Middle frontal gyrus (tissue), 1 donor: ENCODE data around the gene WDR45.
A peak's percentile ranks its signal among the peaks of the same experiment; 100 is the strongest.
"Not testable (repeated sequence)": the region's sequence is repeated elsewhere in the genome, so short reads cannot be mapped to it uniquely, and the experiment has no call there.

Source experiments
- DNase-seq: peaks from one replicate; pipeline ENCODE4 v3.0.0-alpha.2; 2015; ENCODE audit warnings: low spot score; ENCODE audit errors: extremely low spot score

WDR45 gene

GRCh38 chrX:49079489-49080428, at the start of gene WDR45:
Gene WDR45, minus strand, starts transcription at chrX:49079887. Its CDS starts 1,792 bp downstream, at chrX:49078095.
- no peak for DNase-seq

- no peak for DNase-seq
Observed at GRCh38 chrX:49129427-49129826, 49.7 kb upstream of the WDR45 start.

DNA sequence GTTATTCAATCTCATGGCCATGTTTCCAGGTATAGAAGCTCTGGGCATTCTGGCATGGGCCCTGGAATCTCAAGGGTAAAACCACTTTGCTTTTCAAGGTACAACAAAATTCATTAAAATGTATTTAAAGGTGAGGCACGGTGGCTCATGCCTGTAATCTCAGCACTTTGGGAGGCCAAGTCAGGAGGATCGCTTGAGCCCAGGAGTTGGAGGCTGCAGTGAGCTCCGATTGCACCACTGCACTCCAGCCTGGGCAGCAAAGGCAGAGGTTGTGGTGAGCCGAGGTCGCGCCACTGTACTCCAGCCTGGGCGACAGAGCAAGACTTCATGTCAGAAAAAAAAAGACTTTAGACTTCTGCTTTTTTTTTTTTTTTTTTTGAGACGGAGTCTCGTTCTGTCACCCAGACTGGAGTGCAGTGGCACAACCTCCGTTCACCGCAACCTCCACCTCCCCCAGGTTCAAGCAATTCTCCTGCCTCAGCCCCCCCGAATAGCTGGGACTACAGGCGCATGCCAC, 48.1 kb upstream of the WDR45 start:
- DNase-seq = not testable (repeated sequence)

GRCh38 chrX:49122499-49122898, 42.8 kb upstream of the WDR45 start:
- DNase-seq = no peak

GRCh38 chrX:49120091-49120490, 40.4 kb upstream of the WDR45 start:
- DNase-seq = no peak

DNA sequence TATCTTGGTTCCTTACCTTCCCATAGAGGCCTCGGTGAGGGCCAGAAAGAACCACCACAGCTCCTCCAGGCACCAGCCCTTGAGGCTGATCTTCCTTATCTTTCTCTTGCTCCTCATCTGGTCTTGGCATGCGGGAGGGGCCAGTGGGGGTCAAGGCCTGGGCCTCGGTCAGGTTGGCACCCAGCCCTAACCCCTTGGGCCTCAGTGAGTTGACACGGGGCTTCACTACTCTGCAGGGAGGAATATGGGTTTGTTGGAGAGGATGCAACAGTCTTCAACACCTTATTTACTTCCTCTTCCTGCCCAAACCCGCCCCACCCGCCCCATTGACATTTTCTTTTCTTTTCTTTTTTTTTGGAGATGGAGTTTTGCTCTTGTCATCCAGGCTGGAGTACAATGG, 37.9 kb upstream of the WDR45 start:
- DNase-seq = no peak

- DNase-seq = no peak
Observed at GRCh38 chrX:49116716-49117115, 37.0 kb upstream of the WDR45 start.

DNA sequence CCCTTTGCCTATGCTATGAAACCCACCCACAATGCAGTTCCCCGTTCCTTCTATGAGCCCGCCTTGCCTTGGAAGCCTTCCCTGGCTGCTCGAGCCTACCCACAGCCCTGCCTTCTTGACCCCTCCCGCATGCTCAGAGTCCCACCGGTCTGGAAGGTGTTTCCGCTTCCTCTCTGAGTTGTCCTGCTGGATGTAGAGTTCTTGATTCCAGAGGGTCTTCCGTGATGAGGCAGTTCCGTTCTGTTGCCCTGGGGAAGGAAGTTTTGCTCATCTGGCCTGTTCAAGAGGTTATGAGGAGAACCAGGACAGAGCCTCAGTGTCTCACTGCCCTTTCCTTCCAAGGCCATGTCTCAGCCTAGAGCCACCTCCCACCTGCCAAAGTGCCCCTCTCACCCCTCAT, 36.4 kb upstream of the WDR45 start:
- DNase-seq = no peak

- DNase-seq = no peak
Observed at GRCh38 chrX:49111791-49112190, 32.1 kb upstream of the WDR45 start.

DNA sequence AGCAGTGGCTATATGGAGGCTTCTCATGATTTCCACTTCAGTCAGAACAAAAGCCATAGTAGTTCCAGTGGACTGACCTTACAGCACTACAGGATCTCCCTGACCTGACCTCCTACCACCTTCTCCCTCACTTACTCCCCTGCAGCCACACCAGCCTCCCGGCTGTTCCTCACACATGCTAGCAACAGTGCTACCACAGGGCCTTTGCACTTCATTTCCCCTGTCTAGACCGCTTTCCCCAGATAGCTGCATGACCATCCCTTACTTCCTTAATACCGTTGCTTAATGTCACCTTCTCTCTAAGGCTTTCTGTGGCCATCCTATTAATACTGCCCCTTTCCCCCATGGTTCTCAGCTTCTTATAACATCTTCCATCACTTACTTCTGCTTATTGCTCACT, 30.7 kb upstream of the WDR45 start:
- DNase-seq = no peak

DNA sequence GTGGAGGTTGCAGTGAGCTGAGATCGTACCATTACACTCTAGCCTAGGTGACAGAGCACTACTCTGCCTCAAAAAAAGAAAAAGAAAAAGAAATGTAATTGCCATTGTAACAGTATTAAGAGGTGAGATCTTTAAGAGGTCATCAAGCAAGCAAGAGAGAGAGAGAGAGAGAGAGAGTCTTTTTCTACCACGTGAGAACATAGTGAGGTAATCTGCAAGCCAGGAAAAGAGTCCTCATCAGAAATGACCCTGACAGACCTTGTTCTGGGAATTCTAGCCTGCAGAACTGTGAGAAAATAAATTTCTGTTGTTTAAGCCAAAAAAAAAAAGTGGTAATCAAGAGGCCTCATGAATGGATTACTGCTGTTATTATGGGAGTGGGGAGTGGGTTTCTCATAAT, 29.0 kb upstream of the WDR45 start:
- no peak for DNase-seq

GRCh38 chrX:49106930-49107329, 27.2 kb upstream of the WDR45 start:
- no peak for DNase-seq

DNA sequence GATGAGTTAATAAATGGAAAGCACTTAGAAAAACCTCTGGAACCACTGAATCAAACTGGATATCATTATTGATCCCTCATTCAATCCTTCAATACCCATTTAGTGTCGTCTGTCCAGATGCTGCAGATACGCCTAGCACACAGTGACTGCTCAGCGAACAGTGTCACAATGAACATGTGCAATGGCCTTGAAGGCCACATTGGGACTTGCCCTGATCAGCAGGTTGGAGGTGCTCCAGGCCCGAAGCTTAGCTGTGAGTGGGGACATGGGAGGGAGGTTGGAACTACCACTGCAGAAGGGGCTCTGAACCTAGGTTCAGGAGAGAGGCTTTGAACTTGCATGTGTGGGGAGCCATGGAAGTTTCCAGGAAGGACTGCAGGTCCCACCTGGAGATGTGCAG, 26.6 kb upstream of the WDR45 start:
- DNase-seq = no peak

DNA sequence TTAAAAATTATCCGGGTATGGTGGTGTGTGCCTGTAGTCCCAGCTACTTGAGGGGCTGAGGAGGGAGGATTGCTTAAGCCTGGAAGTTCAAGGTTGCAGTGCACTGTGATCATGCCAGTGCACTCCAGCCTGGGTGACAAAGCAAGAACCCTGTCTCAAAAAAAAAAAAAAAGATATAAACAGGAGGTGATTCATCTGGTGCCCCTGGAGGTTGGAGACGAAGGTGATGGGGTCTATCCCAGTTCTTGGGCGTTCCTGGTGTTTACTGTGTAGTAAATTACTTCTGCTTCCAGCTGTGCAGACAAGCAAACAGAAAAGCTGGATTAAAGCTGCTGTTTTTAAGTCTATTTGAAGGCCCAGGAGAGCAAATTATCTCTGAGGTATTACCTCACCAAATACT, 23.9 kb upstream of the WDR45 start:
- DNase-seq = no peak

DNA sequence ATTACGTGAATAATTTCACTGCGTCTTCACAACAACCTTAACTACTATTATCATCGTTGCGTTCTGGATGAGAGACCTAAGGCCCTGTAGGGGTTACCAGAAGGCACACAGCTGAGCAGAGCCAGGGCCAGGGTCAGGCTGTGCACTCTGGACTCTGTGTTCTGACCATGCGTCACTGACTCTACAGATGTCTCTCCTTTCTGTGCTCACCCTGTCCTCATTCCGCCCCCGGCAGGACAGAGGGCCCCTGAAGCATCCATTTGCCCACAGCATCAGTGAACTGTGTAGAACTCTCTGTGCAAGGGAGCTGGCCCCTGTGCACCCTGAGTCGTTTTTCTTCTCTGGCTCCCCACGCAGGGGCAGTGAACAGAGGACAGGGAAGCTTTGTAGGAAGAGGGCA, 22.5 kb upstream of the WDR45 start:
- DNase-seq = no peak

DNA sequence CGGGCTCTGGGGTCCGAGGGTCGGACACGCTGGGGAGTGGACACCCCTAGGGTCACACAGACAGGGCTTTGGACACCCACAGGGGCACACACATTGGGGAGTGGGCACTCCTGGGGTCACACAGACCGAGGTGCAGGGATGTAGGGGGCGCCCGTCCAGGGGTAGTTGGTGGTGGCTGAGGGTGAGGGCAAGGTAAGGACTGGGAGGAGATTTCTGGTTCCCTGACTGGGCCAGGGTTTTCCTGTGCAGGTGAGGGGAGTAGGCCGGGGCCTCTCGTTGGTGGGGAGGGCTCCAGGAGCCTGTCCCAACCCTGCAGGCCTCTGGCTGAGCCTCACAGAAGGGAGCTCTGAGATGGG, 21.9 kb upstream of the WDR45 start:
- DNase-seq = no peak

DNA sequence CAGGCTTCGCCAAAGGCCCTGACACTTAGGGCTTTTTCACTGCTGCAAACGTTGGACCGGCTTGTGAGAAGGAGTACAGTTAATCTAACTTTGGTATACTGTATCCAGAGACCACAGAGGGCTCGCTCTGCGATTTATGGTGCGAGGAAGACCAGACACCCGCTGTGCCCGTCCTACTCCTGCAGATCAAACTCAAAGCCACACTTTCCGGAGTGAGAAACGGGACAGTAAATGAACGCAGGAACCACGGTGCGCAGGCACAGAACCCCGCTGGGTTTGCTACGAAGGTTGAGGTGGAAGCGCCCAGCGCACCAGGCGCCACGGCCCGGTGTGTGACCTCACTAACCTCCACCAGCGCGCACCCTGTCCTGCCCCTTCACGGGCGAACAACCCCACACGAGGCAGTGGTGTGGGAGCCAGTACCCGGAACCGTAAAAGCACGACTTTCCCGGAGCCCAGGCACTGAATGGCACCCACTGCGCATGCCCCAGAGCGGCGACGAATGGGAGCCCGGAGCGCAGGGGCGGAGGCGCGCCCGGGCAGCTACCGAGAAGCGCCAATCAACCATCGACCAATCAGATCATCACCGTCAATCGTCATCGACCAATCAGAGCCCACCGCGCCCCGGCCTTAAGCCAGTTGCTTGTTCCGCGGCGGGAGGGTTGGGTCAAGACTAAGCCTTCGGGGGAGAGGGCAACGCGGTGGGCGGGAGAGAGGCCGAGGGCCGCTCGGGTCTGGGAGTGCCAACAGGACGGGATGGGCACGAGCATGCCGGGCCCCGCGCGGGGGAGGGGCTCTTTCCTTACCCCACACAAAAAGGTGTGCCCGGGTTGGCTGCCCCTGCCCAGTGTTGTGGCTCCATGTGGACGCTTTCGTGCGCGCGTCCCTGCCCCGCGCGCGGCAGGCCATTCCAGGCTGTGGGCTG, 21.3 kb upstream of the WDR45 start:
- peak; percentile 70 for DNase-seq

DNA sequence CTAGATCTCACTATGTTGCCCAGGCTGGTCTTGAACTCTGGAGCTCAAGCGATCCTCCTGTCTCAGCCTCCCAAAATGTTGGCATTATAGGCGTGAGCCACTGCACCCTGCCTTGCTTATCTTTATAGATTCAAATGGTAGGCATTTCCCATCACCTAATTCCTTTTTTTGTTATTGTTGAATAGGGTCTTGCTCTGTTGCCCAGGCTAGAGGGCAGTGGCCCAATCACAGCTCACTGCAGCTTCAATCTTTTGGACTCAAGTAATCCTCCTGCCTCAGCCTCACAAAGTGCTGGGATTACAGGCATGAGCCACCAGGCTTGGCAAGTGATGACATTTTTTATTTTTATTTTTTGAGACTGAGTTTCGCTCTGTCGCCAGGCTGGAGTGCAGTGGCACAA, 16.7 kb upstream of the WDR45 start:
- DNase-seq = no peak

DNA sequence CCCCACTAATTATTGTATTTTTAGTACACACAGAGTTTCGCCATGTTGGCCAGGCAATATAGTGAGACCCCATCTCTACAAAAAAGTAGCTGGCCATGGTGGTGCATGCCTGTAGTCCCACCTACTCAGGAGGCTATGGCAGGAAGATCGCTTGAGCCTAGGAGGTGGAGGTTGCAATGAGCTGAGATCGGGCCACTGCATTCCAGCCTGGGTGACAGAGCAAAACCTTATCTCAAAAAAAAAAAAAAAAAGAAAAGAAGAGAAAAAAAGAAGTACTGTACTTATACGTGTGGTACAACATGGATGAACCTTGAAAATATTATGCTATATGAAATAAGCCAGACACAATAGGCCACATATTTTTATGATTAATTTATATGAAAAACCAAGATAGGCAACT, 9.9 kb upstream of the WDR45 start:
- DNase-seq = no peak

DNA sequence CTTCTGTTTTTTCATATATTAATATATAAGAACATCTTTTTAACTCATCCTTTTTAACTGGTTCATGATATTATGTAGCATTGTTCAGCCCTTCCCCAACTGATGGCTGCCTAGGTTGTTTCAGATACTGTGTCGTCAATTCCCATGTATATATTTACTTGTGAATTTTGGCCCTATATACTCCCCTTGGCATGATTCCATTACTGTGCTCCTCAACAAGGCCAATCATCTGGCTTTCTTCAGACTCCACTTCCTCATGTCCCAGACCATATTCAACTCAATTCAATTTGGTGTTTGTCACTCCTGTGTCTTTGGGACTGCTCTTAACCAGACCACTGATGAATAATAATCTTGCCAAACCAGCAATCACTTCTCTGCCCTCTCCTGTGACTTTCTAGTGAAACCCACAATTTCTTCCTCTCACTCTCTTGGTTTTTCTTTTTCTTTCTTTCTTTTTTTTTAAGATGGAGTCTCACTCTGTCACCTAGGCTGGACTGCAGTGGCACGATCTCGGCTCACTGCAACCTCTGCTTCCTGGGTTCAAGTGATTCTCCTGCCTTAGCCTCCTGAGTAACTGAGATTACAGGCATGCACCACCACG, 2.7 kb upstream of the WDR45 start:
- no peak for DNase-seq

DNA sequence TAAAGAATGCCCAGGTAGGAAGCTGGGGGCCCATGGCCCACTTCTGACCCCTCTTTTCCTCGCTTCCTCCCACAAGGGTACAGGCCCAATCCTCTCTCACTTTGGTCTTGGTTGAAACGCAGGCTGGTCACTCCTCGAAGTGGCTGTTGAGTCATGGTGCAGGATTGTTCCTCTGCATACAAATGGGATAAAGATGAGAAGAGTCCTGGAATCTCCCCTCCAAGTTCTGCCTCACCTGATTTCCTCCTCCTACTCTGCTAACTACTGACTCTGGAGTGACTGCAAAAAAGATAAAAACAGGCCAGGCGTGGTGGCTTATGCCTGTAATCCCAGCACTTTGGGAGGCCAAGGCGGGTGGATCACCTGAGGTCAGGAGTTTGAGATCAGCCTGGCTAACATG, 1.7 kb downstream of the WDR45 start:
- DNase-seq = no peak

DNA sequence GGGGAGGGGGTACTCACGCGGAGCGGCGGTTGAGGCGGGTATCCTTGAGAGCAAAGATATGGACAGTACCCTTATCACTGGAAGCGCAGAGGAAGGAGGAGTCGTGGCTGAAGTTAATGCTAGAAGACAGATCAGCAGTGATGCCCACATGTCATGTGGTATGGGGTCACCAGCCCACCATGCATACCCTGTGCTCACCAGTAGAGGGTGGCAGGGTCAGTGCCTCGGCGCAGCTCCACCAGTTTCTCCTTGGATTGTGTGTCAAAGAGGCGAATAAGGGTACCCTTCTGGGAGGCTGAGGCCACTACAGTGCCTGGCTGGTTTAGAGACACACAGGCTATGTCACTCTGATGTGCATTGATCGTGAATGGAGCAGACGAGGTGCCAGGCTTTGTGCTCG, 4.3 kb downstream of the WDR45 start:
- no peak for DNase-seq
